ENCODE results near the gene IRGQ. TPM values are rescaled to one million over a fixed set of nuclear protein-coding genes. Genes with fewer than 3 reads are reported as not detected.

IRGQ gene
- total RNA-seq, 6 donors from 2014 or later: 17.2 to 25.1 (median 23.2) TPM

GRCh38 chr19:43569657-43570056 is 26.3 kb downstream of the IRGQ start:
- peaks cover 4 to 23% (median 12%) of the 10 kb centered on the region in 4 donors for H3K4me1 ChIP-seq
- ATAC-seq (ENCODE audit: low FRiP score in 2 of 2) (no peak), DNase-seq (no peak)
- no peak for TF ChIP-seq CTCF (IDR thresholded peaks at IDR 0.05)
- TF ChIP-seq POLR2AphosphoS5 (IDR thresholded peaks at IDR 0.05): no peak
- no peak for TF ChIP-seq EP300 (IDR thresholded peaks at IDR 0.05)
- TF ChIP-seq POLR2A (IDR thresholded peaks at IDR 0.05): no peak
- peaks cover 0 to 13% (median 2%) of the 10 kb centered on the region in 4 donors for H3K36me3 ChIP-seq
- H3K9me3 ChIP-seq: no peaks in the 10 kb centered on the region
- no peaks in the 10 kb centered on the region for H3K27me3 ChIP-seq
- no peak overlapping the region for H3K4me3 ChIP-seq
- 55 to 65% methylated on average over 5 of the region's 5 CpGs for WGBS, 2 donors
- H3K27ac ChIP-seq: no peak overlapping the region

- H3K4me1 ChIP-seq: peaks cover 6 to 24% (median 16%) of the 10 kb centered on the region in 4 donors
- H3K27ac ChIP-seq: no peak overlapping the region
- DNase-seq (no peak), ATAC-seq (ENCODE audit: low FRiP score in 2 of 2) (no peak)
- TF ChIP-seq EP300 (IDR thresholded peaks at IDR 0.05) (no peak), POLR2AphosphoS5 (IDR thresholded peaks at IDR 0.05) (no peak), POLR2A (IDR thresholded peaks at IDR 0.05) (no peak), CTCF (IDR thresholded peaks at IDR 0.05) (no peak)
- no peaks in the 10 kb centered on the region for H3K9me3 ChIP-seq
- WGBS, 2 donors: 70 to 81% methylated on average over 9 of the region's 9 CpGs
- no peak overlapping the region for H3K4me3 ChIP-seq
- no peaks in the 10 kb centered on the region for H3K27me3 ChIP-seq
- H3K36me3 ChIP-seq: peaks cover 0 to 12% (median 5%) of the 10 kb centered on the region in 4 donors
Observed at GRCh38 chr19:43564800-43565199, 31.1 kb downstream of the IRGQ start.

GRCh38 chr19:43563816-43564457 is 32.0 kb downstream of the IRGQ start:
- TF ChIP-seq POLR2A (IDR thresholded peaks at IDR 0.05): no peak
- TF ChIP-seq EP300 (IDR thresholded peaks at IDR 0.05): no peak
- TF ChIP-seq POLR2AphosphoS5 (IDR thresholded peaks at IDR 0.05): no peak
- no peak for TF ChIP-seq CTCF (IDR thresholded peaks at IDR 0.05)
- 87 to 88% methylated on average over 10 of the region's 10 CpGs for WGBS, 2 donors
- H3K36me3 ChIP-seq: peaks cover 0 to 13% (median 6%) of the 10 kb centered on the region in 4 donors
- DNase-seq (no peak), ATAC-seq (ENCODE audit: low FRiP score in 2 of 2) (no peak)
- no peaks in the 10 kb centered on the region for H3K9me3 ChIP-seq
- peak overlapping the region in 2 of 4 donors; percentile 86 to 87 for H3K27ac ChIP-seq
- peaks cover 6 to 21% (median 16%) of the 10 kb centered on the region in 4 donors for H3K4me1 ChIP-seq
- no peaks in the 10 kb centered on the region for H3K27me3 ChIP-seq
- H3K4me3 ChIP-seq: no peak overlapping the region

- H3K9me3 ChIP-seq: no peaks in the 10 kb centered on the region
- peaks cover 11 to 21% (median 16%) of the 10 kb centered on the region in 4 donors for H3K4me1 ChIP-seq
- H3K27ac ChIP-seq: peak overlapping the region; percentile 75 to 87 (median 84)
- TF ChIP-seq CTCF (IDR thresholded peaks at IDR 0.05) (no peak), EP300 (IDR thresholded peaks at IDR 0.05) (peak in 1 of 4 donors; percentile 36), POLR2AphosphoS5 (IDR thresholded peaks at IDR 0.05) (peak; percentile 76 to 89), POLR2A (IDR thresholded peaks at IDR 0.05) (peak in 1 of 4 donors; percentile 11)
- WGBS, 2 donors: 32 to 34% methylated on average over 4 to 14 of the region's 14 CpGs
- H3K36me3 ChIP-seq: peaks cover 0 to 20% (median 7%) of the 10 kb centered on the region in 4 donors
- no peaks in the 10 kb centered on the region for H3K27me3 ChIP-seq
- DNase-seq: peak; percentile 80 to 84
- peak; percentile 86 to 89 for ATAC-seq (ENCODE audit: low FRiP score in 2 of 2)
- H3K4me3 ChIP-seq: no peak overlapping the region
Observed at GRCh38 chr19:43562698-43563241, 33.2 kb downstream of the IRGQ start.
